ENCODE measurements around the gene KRTAP10-10. TPM values are rescaled to one million over a fixed set of nuclear protein-coding genes. Genes with fewer than 3 reads are reported as not detected.

Gene KRTAP10-10
- total RNA-seq, 4 donors from 2014 or later, result 3.3 to 8.0 TPM; not detected in 2

GRCh38 chr21:44618504-44618903 is 18.7 kb upstream of the KRTAP10-10 start:
- 65% methylated on average over 4 of the region's 4 CpGs for WGBS

DNA sequence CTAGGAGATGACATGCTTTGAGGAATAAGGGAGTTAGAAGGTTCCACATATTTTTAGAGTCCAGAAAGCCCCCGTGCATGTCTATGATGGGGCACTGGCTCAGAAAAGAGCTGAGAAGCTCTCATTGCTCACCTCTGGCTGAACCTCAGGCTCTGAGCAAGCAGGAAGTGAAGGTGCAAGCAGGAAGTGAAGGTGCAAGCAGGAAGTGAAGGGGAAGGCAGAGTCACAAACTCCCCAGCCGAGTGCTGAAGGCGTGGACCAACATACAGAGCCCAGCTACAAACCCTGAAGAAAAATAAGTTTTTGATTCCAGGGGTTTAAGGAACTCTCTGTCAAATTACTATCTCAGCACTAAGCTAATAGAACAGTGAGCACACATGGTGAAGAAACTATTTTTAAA is 18.2 kb upstream of the KRTAP10-10 start:
- Histone ChIP-seq H3K27me3 (peaks cover 19% of the 10 kb centered on the region), H3K36me3 (no peaks in the 10 kb centered on the region), H3K9me3 (peaks cover 14% of the 10 kb centered on the region), H3K4me1 (no peaks in the 10 kb centered on the region), H3K27ac (no peak overlapping the region), H3K4me3 (no peak overlapping the region)
- WGBS, result 69% methylated on average over 3 of the region's 3 CpGs
- TF ChIP-seq POLR2AphosphoS5 (IDR thresholded peaks at IDR 0.05) (no peak), EP300 (IDR thresholded peaks at IDR 0.05) (no peak), POLR2A (IDR thresholded peaks at IDR 0.05) (no peak)
- TF ChIP-seq, protein P1, sequence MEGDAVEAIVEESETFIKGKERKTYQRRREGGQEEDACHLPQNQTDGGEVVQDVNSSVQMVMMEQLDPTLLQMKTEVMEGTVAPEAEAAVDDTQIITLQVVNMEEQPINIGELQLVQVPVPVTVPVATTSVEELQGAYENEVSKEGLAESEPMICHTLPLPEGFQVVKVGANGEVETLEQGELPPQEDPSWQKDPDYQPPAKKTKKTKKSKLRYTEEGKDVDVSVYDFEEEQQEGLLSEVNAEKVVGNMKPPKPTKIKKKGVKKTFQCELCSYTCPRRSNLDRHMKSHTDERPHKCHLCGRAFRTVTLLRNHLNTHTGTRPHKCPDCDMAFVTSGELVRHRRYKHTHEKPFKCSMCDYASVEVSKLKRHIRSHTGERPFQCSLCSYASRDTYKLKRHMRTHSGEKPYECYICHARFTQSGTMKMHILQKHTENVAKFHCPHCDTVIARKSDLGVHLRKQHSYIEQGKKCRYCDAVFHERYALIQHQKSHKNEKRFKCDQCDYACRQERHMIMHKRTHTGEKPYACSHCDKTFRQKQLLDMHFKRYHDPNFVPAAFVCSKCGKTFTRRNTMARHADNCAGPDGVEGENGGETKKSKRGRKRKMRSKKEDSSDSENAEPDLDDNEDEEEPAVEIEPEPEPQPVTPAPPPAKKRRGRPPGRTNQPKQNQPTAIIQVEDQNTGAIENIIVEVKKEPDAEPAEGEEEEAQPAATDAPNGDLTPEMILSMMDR (IDR thresholded peaks at IDR 0.05), result no peak
- DNase-seq (ENCODE audit: low spot score in 2 of 2), result no peak

More at GRCh38 chr21:44618504-44618903, 18.7 kb upstream of the KRTAP10-10 start:
- no peaks in the 10 kb centered on the region for H3K36me3 ChIP-seq
- TF ChIP-seq, protein P1 (IDR thresholded peaks at IDR 0.05), result no peak
- TF ChIP-seq POLR2AphosphoS5 (IDR thresholded peaks at IDR 0.05) (no peak), EP300 (IDR thresholded peaks at IDR 0.05) (no peak), POLR2A (IDR thresholded peaks at IDR 0.05) (no peak)
- H3K27me3 ChIP-seq, result peaks cover 23% of the 10 kb centered on the region
- no peak overlapping the region for H3K4me3 ChIP-seq
- H3K9me3 ChIP-seq, result peaks cover 10% of the 10 kb centered on the region
- H3K4me1 ChIP-seq, result no peaks in the 10 kb centered on the region
- H3K27ac ChIP-seq, result no peak overlapping the region
- no peak for DNase-seq (ENCODE audit: low spot score in 2 of 2)

GRCh38 chr21:44619886-44620285 is 17.3 kb upstream of the KRTAP10-10 start:
- H3K4me3 ChIP-seq, result no peak overlapping the region
- TF ChIP-seq POLR2AphosphoS5 (IDR thresholded peaks at IDR 0.05) (no peak), POLR2A (IDR thresholded peaks at IDR 0.05) (no peak)
- TF ChIP-seq, protein P1 (IDR thresholded peaks at IDR 0.05), result no peak
- no peaks in the 10 kb centered on the region for H3K4me1 ChIP-seq
- 88% methylated on average over 6 of the region's 6 CpGs for WGBS
- peaks cover 15% of the 10 kb centered on the region for H3K9me3 ChIP-seq
- H3K27me3 ChIP-seq, result peaks cover 15% of the 10 kb centered on the region
- no peak for DNase-seq (ENCODE audit: low spot score in 2 of 2)
- no peaks in the 10 kb centered on the region for H3K36me3 ChIP-seq
- no peak overlapping the region for H3K27ac ChIP-seq

GRCh38 chr21:44623575-44623974 is 13.6 kb upstream of the KRTAP10-10 start:
- TF ChIP-seq POLR2AphosphoS5 (IDR thresholded peaks at IDR 0.05) (no peak), EP300 (IDR thresholded peaks at IDR 0.05) (no peak), POLR2A (IDR thresholded peaks at IDR 0.05) (no peak)
- TF ChIP-seq, protein P1 (IDR thresholded peaks at IDR 0.05), result no peak
- H3K36me3 ChIP-seq, result no peaks in the 10 kb centered on the region
- no peak overlapping the region for H3K4me3 ChIP-seq
- peaks cover 15% of the 10 kb centered on the region for H3K27me3 ChIP-seq
- H3K4me1 ChIP-seq, result no peaks in the 10 kb centered on the region
- no peak overlapping the region for H3K27ac ChIP-seq
- peaks cover 15% of the 10 kb centered on the region for H3K9me3 ChIP-seq
- DNase-seq (ENCODE audit: low spot score in 2 of 2), result no peak

- DNase-seq (ENCODE audit: low spot score in 2 of 2), result no peak
- H3K27ac ChIP-seq, result no peak overlapping the region
- H3K4me1 ChIP-seq, result no peaks in the 10 kb centered on the region
- WGBS, result 95% methylated on average over 7 of the region's 7 CpGs
- peaks cover 21% of the 10 kb centered on the region for H3K27me3 ChIP-seq
- TF ChIP-seq EP300 (IDR thresholded peaks at IDR 0.05), result no peak
- TF ChIP-seq, protein P1 (IDR thresholded peaks at IDR 0.05), result no peak
- no peak for TF ChIP-seq POLR2A (IDR thresholded peaks at IDR 0.05)
- no peak for TF ChIP-seq POLR2AphosphoS5 (IDR thresholded peaks at IDR 0.05)
- H3K9me3 ChIP-seq, result peaks cover 8% of the 10 kb centered on the region
- no peaks in the 10 kb centered on the region for H3K36me3 ChIP-seq
- no peak overlapping the region for H3K4me3 ChIP-seq
Observed at GRCh38 chr21:44625756-44626155, 11.4 kb upstream of the KRTAP10-10 start.
